ENCODE results near the gene COLEC11.

DNA sequence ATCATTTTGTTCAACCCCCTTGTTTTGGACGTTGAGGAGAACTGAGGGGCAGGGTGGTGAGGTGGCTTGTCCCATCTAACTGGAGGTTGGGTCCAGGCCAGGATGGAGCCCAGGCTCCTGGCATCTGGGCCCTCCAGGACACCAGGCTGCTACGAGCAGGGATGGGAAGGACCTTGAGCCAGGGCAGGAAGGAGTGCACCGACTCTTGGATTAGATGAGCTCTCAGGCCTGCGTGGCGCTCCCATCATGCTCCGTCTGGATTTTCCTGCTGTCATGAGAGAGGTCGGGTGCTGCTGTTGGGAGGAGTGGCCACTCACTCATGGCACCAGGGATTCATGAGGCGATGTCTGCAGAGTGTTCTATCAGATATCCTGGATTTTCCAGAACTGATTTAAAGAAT lies 44.7 kb downstream of the COLEC11 start:
- TF ChIP-seq, protein P1, sequence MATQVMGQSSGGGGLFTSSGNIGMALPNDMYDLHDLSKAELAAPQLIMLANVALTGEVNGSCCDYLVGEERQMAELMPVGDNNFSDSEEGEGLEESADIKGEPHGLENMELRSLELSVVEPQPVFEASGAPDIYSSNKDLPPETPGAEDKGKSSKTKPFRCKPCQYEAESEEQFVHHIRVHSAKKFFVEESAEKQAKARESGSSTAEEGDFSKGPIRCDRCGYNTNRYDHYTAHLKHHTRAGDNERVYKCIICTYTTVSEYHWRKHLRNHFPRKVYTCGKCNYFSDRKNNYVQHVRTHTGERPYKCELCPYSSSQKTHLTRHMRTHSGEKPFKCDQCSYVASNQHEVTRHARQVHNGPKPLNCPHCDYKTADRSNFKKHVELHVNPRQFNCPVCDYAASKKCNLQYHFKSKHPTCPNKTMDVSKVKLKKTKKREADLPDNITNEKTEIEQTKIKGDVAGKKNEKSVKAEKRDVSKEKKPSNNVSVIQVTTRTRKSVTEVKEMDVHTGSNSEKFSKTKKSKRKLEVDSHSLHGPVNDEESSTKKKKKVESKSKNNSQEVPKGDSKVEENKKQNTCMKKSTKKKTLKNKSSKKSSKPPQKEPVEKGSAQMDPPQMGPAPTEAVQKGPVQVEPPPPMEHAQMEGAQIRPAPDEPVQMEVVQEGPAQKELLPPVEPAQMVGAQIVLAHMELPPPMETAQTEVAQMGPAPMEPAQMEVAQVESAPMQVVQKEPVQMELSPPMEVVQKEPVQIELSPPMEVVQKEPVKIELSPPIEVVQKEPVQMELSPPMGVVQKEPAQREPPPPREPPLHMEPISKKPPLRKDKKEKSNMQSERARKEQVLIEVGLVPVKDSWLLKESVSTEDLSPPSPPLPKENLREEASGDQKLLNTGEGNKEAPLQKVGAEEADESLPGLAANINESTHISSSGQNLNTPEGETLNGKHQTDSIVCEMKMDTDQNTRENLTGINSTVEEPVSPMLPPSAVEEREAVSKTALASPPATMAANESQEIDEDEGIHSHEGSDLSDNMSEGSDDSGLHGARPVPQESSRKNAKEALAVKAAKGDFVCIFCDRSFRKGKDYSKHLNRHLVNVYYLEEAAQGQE (IDR thresholded peaks at IDR 0.05; ENCODE audit: low read depth): no peak
- TF ChIP-seq TAF1 (IDR thresholded peaks at IDR 0.05; ENCODE audit: low read depth) (no peak), CEBPB (IDR thresholded peaks at IDR 0.05) (no peak)
